HG03565 (cell line): ENCODE measurements around the gene GJC2.
"Not testable (repeated sequence)": the region's sequence is repeated elsewhere in the genome, so short reads cannot be mapped to it uniquely, and the experiment has no call there.

Experiments
- ATAC-seq: cut with Tn5 transposase; IDR thresholded peaks from one replicate; pipeline ENCODE4 v1.9.1; 2021; ENCODE audit warnings: mild to moderate bottlenecking, moderate library complexity; ENCODE audit not compliant: unreplicated experiment

The GJC2 gene

DNA sequence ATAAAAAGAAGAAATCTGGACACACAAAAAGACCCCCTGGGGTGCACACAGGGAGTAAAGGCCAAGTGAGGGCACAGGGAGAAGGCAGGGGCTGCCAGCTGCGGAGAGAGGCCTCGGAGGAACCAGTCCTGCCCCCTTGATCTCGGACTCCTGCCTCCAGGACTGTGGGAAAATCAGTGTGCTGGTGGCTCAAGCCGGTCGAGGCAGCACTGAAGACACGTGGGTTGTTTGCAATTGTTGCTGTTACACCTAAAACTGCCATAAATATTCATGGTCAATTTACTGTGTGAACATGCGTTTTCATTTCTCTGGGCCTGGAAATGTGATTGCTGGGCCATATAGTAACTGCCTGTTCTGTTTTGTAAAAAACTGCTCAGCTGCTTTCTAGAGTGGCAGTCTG is 34.4 kb downstream of the GJC2 start:
- ATAC-seq = no peak

DNA sequence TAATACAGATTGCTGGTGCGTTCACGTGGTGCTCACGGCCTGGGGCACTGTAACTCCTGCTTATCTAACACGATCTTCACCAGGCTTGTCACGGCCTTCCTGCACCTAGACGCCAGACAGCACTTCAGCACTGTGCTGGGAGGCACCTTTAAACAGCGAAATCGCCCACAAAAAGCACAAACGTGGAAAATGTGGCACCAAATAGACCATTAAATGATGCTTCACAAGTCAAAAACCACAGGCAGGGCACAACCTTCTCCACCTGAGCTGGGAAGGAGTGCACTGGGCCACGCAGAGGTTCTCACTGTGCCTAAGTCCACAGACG is 35.9 kb downstream of the GJC2 start:
- no peak for ATAC-seq

DNA sequence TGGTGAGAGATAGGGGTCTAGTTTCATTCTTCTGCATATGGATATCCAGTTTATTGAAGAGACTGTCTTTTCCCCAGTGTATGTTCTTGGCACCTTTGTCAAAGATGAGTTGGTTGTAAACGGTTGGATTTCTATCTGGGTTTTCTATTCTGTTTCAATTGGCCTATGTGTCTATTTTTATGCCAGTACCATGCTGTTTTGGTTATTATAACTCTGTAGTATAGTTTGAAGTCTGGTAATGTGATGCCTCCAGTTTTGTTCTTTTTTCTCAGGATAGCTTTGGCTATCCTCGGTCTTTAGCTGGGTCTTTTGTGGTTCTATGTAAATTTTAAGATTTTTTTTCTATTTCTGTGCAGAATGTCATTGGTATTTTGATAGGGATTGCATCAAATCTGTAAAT is 38.5 kb downstream of the GJC2 start:
- ATAC-seq = not testable (repeated sequence)

DNA sequence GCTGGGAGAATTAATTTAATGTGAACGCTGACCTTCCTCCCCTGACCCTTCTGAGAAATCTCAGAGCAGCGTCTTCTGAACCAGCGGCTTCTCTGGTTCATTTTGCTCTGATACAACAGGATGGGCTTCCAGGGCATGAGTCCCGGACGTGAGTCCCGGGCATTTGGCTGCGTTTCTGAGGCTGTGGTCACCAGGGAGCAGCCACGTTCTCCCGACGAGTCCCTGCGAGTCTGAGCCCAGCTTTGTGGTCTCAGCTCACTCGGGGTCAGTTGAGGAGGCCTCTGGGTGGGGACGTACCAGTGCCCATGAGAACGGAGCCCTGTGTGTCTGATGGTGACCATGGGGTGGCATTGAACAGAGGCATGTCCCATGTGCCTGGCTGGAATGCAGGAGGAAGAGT is 40.5 kb downstream of the GJC2 start:
- ATAC-seq = no peak

DNA sequence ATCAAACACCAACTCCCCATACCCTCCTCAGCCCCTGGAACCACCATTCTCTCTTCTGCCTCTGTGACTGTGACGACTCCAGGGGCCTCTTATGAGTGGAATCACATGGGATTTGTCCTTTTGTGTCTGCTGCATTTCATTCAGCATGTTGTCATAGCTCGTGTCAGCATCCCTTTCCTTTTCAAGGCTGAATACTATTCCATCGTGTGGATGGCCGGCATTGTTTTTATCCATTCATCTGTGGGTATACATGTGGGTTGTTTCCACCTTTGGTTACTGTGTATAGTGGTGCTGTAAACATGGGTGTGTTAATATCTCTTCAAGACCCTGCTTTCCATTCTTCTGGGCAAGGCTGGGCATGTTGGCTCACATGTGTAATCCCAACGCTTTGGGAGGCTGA is 41.0 kb downstream of the GJC2 start:
- ATAC-seq = no peak

DNA sequence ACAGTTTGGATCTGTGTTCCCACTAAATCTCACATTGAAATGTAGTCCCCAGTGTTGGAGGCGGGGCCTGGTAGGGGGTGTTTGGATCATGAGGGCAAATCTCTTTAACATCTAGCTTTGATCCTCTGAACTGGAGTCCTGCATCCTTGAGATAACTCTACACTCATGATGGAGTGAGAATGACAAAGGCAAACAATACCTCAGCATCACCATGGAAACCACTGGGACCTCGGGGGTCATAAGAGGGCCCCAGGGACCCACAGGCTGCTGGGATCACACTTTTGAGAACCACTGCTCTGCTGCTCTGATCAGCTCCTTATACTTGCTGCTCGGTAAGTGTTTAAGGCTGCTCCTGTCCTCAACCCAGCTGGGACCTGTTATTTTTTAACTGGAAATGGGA is 44.7 kb downstream of the GJC2 start:
- ATAC-seq = no peak

DNA sequence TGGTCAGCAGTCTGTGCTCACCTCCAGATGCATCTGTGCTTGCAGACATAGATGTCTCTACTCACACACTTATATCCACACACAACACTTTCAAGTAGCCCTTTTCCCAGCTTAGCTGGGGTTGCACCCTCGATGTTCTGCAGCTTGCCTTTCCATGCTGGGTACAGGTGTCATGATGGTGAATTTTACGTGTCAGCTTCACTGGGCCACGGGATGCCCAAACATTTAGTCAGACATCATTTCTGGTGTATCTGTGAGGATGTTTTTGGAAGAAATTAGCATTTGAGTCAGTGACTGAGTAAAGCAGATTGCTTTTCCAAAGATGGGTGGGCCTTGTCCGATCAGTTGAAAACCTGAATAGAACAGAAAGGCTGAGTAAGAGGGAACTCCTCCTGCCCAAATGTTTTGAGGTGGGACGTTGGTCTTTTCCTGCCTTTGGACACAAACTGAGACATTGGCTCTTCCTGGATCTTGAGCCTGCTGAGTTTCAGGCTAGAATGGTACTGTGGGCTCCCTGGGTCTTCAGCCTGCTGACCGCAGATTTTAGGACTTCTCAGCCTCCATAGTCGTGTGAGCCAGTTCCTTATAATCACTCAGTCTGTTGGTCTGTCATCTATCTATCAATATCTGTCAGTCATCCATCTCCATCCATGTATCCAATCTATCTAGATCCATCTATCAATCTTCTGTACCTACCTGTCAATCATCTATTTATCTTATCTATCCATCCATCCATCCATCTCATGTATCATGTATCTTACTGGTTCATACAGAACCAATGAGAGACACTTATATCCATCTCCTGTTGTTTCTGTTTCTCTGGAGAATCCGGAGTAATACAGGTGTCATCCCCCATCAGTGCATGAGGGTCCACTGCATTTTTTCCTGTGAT is 45.4 kb downstream of the GJC2 start:
- ATAC-seq = no peak

DNA sequence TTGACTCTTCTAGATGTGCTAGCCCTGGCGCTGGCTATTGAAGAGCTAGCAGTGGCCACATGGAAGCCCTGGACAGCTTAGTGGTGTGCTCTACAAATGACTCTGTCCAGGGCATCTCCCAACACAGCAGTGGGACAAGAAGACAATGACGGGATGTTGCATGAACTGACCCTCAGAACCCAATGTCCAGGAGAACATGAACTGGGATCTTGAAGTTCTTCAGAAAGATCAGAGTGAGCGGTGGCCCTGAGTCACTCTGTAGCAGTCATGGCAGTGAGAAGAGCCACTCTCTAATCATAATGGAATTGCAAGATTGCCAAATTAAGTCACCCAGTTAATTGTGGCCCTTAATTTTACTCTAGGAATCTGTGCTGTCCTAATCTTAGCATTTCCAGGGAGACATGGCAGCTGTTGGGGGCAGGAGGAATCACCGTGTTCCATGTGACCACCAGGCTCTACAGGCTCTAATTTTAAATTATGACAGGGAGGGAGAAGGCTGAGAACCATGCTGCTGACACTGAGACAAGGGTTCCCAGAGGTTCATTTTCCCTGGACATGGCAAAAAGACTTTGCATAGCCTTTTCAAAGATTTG is 47.9 kb downstream of the GJC2 start:
- no peak for ATAC-seq

DNA sequence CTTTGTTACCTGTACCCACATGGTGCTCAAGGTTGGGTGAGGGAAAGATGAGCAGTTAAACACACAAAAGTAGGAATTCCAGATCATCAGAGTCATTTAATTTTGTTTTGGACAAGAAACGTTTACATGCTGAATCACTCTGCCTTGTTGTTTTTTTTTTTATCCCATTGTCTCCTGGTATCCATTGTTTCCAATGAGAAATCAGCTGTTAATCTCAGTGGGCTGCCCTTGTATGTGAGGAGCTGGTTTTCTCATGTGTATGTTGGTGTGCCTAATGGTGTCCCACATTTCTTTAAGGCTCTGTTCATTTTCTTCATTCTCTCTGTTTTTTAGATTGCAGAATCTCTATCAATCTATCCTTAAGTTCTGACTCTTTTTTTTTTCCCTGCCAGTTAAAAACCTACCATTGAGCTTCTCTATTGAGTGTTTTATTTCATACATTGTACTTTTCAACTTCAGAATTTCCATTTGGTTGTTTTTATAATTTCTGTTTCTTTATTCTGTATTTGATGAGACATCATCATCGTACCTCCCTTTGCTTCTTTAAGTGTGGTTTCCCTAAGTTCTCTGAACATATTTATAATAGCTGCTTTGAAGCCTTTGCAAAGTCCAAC is 49.4 kb downstream of the GJC2 start:
- no peak for ATAC-seq

DNA sequence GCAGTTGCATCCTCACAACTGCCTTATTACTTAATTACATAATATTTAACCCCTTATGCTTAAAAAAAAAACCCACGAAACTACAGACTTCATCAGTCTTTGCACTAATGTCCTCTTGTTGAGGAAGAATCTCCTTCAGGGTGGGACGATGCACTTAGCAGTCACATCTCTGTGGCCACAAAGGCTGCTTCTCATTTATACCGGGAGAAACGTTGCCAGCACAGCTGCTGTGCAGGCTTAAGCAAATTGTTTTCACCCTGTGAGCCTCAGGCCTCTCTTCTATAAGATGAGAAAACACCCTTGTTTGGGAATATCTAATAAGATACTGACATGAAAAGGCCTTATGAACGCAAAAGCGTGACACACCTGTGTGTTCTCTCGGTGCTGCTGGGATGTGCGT is 55.2 kb downstream of the GJC2 start:
- ATAC-seq = no peak

DNA sequence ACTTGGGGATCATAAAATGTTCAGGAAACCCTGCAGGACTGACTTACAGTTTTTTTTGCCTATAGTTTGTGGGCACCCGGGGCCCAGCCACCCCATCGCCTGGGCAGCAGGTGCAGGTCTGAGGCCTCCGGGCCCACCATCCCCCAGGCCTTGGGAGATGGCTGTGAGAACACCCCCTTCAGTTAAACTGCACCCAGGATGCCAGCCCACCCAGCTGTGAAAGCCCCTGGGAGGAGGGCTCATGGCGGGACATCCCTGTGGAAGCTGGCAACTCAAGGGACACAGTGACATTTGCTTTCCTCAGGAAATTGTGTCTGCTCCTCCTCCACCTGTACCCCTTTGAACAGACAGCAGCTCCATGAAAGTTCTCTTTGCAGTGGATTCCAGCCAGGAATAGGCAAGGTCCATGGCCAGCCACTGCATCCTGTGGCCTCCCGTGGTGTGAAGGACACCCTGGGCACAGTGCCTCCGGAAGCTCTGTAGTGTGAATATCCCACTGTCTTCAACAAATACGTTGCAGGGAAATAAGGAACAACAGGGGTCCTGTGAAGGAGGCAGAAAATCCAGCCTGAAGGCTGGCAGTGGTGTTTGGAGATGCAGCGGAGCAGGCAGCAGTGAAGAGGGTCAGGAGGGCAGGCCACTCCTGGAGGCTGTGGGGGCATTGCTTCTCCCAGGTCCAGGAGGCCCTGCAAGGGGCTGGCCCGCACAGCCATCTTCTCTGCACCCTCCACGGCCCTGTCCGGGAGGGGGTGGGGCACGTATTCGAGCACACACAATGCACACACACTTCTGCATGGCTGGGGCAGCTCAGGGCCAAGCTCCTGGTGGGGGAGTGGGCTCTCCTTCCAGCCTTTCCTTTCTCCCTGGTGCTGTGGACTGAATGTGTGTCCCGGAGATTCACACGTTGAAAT is 56.1 kb downstream of the GJC2 start:
- no peak for ATAC-seq

DNA sequence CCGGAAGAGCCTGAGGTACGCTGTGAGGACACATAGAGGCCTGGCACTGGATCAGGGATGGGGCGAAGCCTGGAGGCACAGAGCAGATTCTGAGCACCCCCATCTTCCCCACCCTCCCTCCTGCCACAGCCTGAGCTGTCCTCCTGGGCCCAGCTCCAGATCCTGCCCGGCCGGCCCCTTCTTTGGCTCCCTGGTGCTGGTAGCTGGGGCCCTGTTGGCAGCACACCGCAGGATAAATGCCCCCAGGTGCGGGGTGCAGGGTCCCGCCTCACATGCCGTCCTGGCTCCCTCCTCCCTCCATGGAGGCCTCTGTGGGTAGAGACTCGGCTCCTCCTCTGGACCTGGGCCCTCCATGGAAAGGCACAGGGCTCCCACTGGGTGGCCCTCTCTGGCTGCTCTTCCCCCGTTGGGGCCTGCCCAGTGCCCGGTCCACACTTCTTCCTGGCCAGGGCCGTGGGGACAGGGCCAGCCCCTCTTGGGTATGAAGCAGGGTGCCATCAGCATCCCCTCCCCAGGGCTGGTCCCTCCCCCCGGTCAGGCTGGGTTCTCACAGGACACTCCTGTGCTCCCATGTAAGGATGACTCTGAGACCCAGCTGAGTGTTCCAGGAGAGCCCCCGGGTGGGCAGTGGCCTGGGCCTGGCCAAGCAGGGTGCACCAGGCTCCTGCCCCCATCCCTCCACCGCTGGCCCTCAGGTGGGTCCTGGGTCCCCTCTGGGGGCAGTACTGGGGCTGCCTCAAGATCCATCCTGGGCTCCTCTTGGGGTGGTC is 57.0 kb downstream of the GJC2 start:
- no peak for ATAC-seq

DNA sequence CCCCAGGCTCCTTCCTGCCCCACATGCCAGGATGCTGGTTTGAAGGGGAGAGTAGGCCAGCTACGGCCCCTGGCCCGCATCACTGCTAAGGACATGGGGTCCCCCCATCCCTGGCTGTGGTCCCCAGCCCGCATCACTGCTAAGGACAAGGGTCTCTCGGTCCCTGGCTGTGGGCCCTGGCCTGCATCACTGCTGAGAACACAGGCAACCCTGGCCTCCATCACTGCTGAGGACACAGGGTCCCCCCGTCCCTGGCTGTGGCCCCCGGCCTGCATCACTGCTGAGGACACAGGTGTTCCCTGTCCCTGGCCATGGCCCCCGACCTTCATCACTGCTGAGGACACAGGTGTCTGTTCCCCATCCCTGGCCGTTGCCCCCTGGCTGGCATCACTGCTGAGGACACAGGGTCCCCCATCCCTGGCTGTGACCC is 57.7 kb downstream of the GJC2 start:
- ATAC-seq = no peak

DNA sequence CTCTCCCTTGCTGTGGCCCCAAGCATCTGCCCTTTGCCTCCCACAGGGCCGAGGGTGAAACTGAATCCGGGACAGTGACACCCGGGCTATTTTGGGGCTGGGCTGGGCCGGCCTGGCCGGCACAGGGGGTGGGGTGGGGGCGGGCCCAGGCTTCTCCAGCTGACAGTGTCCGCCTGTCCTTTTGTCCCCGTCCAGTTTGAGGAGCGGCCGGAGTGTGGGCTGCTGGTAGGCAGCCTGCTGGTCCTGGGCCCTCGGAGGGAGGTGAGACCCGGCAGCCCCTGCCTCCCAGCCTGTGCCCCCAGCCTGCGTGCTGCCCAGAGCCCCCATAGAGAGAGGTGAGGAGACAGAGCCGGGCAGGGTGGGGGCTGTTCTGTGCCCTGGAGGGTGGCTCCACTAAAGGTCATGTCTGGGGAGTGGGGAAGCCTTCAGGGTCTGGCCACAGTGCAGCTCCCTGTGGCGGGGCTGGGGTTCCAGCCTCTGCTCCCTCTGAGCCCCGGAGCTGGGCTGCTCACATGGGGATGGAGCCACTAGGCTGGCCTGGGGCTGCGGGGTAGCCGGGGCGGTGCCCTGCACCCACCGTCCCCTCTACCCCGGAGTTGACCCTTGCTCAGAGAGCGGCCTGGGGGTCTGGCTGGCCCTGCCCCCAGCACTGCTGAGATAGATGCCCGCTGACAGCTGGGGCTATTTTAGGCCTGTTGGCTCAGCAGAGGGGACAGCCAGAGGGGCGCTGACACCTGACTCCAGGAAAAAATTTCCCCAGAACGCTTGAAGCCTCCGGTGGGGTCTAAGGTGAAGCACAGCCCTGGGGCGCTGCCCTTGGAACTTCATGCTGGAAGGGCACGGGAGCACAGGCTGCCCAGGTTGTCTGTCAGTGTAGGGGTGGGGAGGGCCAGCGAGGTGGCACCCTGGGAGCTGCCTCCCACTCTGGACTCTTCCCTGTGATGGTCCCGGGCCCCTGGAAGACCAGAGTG is 58.4 kb downstream of the GJC2 start, which contains the start of gene OBSCN:
TSS of gene OBSCN (plus strand) at position 194 of the 971 bp plus-strand sequence. CDS start 3,740 bp downstream, outside the sequence.
- ATAC-seq = no peak

DNA sequence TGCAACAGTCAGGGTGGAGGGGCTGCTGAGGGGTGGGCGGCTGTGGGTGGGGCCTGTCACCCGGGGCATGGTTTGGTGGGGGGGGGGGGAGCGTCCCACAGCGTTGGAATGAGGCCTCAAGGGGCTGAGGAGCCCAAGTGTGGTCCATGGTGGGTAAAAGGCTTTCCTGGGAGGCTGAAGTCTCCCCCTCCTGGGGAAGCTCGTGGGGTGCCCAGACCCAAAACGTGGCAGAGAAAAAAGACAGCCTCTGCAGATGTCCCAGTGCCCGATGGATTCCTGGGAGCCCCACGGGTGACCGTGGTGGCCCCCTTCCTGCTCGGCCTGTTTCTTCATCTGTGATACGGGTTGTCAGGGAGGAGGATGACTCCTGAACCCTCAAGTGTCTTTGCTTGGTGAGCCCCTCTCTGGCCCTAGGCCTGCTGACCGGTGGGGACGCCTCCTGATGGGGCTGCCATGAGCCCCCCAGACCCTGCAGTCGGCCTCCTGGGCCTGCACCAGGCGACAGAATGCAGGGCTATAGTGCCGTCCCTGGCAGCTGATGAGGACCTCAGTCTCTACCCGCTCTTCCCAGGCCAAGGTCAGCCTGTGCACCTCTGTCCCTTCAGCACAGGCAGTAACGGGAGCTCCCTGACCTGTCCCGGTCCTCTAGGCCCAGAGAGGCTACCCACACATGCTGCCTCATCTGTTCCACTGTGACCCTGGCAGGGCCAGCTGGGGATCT is 59.3 kb downstream of the GJC2 start:
- ATAC-seq = no peak
